ENCODE results near the gene NT5C3B.
"Not testable (repeated sequence)": the region's sequence is repeated elsewhere in the genome, so short reads cannot be mapped to it uniquely, and the experiment has no call there.

Gene NT5C3B

GRCh38 chr17:41782142-41782541 is 53.9 kb downstream of the NT5C3B start:
- H3K36me3 Mint-ChIP-seq: no peaks in the 10 kb centered on the region
- no peaks in the 10 kb centered on the region for H3K9me3 Mint-ChIP-seq
- no peak overlapping the region for H3K27ac Mint-ChIP-seq
- H3K27me3 Mint-ChIP-seq: peaks cover 18% of the 10 kb centered on the region
- H3K4me1 Mint-ChIP-seq: peaks cover 6% of the 10 kb centered on the region
- no peak overlapping the region for H3K4me3 Mint-ChIP-seq

GRCh38 chr17:41781404-41782110 is 54.5 kb downstream of the NT5C3B start:
- H3K27me3 Mint-ChIP-seq: peaks cover 18% of the 10 kb centered on the region
- H3K4me1 Mint-ChIP-seq: no peaks in the 10 kb centered on the region
- no peaks in the 10 kb centered on the region for H3K9me3 Mint-ChIP-seq
- no peaks in the 10 kb centered on the region for H3K36me3 Mint-ChIP-seq
- no peak overlapping the region for H3K4me3 Mint-ChIP-seq
- no peak overlapping the region for H3K27ac Mint-ChIP-seq

GRCh38 chr17:41779954-41780353 is 56.1 kb downstream of the NT5C3B start:
- no peaks in the 10 kb centered on the region for H3K9me3 Mint-ChIP-seq
- peaks cover 16% of the 10 kb centered on the region for H3K27me3 Mint-ChIP-seq
- no peaks in the 10 kb centered on the region for H3K4me1 Mint-ChIP-seq
- H3K4me3 Mint-ChIP-seq: no peak overlapping the region
- no peak overlapping the region for H3K27ac Mint-ChIP-seq
- no peaks in the 10 kb centered on the region for H3K36me3 Mint-ChIP-seq

- no peaks in the 10 kb centered on the region for H3K36me3 Mint-ChIP-seq
- H3K9me3 Mint-ChIP-seq: no peaks in the 10 kb centered on the region
- H3K4me1 Mint-ChIP-seq: no peaks in the 10 kb centered on the region
- no peak overlapping the region for H3K4me3 Mint-ChIP-seq
- H3K27ac Mint-ChIP-seq: no peak overlapping the region
- H3K27me3 Mint-ChIP-seq: peaks cover 7% of the 10 kb centered on the region
Observed at GRCh38 chr17:41777574-41778188, 58.4 kb downstream of the NT5C3B start.

- H3K9me3 Mint-ChIP-seq: no peaks in the 10 kb centered on the region
- no peak overlapping the region for H3K4me3 Mint-ChIP-seq
- peaks cover 7% of the 10 kb centered on the region for H3K27me3 Mint-ChIP-seq
- no peaks in the 10 kb centered on the region for H3K36me3 Mint-ChIP-seq
- no peak overlapping the region for H3K27ac Mint-ChIP-seq
- no peaks in the 10 kb centered on the region for H3K4me1 Mint-ChIP-seq
Observed at GRCh38 chr17:41777157-41777573, 58.9 kb downstream of the NT5C3B start.

GRCh38 chr17:41776262-41776900 is 59.7 kb downstream of the NT5C3B start:
- not testable (repeated sequence) for H3K27ac Mint-ChIP-seq, H3K4me3 Mint-ChIP-seq, H3K4me1 Mint-ChIP-seq, H3K9me3 Mint-ChIP-seq, H3K27me3 Mint-ChIP-seq, H3K36me3 Mint-ChIP-seq

GRCh38 chr17:41775394-41776226 is 60.4 kb downstream of the NT5C3B start:
- H3K36me3 Mint-ChIP-seq: no peaks in the 10 kb centered on the region
- no peak overlapping the region for H3K4me3 Mint-ChIP-seq
- H3K4me1 Mint-ChIP-seq: no peaks in the 10 kb centered on the region
- H3K27me3 Mint-ChIP-seq: no peaks in the 10 kb centered on the region
- no peaks in the 10 kb centered on the region for H3K9me3 Mint-ChIP-seq
- peak overlapping the region; percentile 41 for H3K27ac Mint-ChIP-seq

Data from activated naive CD4-positive, alpha-beta T cell treated with anti-CD3 and anti-CD28 coated beads, Interleukin-2, amount 50 U/mL, for 24 hours (primary cell).